ENCODE data around the gene GPR132. TPM values are rescaled to one million over a fixed set of nuclear protein-coding genes. Genes with fewer than 3 reads are reported as not detected.

The GPR132 gene
- total RNA-seq, 1 donor from 2014 or later, result not detected

DNA sequence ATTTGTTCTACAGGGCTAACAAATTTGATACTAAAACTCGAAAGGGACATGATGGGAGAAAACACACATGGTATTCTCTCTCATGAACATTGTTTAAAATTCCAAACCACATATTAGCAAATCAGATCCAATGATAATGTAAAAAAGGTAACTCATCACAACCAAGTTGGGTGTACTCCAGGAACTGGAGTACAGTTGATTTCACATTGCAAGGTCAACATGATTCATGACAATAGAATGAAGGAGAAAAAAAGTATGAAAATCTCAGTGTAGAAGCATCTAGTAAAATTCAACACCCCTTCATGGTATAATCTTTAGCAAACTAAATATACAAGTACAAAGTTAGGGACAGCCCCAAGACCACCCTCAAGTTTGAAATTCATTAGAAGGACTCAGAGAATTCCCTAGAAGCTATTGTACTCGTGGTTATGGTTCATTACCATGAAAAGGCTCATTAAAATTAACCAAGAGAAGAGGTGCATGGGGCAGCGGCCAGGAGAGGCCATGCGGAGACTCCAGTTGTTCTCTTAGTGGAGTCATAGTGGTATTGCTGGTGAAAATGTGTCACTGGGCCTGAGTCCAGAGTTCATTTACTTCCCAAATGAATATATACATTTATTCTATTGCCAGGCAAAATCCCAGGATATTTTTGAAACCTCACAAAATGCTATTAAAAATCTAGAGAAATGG is 41.3 kb downstream of the GPR132 start:
- no peak for FAIRE-seq
- peak; percentile 77 for DNase-seq (ENCODE audit: low read depth)
- no peaks in the 10 kb centered on the region for H3K36me3 ChIP-seq (ENCODE audit: control insufficient read depth, insufficient read depth, low read length)
- TF ChIP-seq, protein P1, sequence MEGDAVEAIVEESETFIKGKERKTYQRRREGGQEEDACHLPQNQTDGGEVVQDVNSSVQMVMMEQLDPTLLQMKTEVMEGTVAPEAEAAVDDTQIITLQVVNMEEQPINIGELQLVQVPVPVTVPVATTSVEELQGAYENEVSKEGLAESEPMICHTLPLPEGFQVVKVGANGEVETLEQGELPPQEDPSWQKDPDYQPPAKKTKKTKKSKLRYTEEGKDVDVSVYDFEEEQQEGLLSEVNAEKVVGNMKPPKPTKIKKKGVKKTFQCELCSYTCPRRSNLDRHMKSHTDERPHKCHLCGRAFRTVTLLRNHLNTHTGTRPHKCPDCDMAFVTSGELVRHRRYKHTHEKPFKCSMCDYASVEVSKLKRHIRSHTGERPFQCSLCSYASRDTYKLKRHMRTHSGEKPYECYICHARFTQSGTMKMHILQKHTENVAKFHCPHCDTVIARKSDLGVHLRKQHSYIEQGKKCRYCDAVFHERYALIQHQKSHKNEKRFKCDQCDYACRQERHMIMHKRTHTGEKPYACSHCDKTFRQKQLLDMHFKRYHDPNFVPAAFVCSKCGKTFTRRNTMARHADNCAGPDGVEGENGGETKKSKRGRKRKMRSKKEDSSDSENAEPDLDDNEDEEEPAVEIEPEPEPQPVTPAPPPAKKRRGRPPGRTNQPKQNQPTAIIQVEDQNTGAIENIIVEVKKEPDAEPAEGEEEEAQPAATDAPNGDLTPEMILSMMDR (IDR thresholded peaks at IDR 0.05; ENCODE audit: insufficient read depth, low read length, severe bottlenecking), result no peak
- H3K4me3 ChIP-seq (ENCODE audit: low read depth, low read length), result no peak overlapping the region
- H3K27me3 ChIP-seq (ENCODE audit: control insufficient read depth, insufficient read depth, low read length), result no peaks in the 10 kb centered on the region

DNA sequence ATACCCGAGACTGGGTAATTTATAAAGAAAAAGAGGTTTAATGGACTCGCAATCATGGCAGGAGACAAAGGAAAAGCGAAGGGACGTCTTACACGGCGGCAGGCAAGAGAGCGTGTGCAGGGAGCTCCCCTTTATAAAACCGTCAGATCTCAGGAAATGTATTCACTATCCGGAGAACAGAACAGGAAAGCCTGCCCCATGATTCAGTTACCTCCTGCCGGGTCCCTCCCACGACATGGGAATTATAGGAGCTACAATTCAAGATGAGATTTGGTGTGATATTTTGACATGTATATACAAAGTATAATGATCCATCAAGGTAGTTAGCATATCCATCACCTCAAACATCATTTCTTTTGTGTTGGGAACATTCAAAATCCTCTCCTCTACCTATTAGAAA is 42.1 kb downstream of the GPR132 start:
- H3K36me3 ChIP-seq (ENCODE audit: control insufficient read depth, insufficient read depth, low read length), result no peaks in the 10 kb centered on the region
- TF ChIP-seq, protein P1 (IDR thresholded peaks at IDR 0.05; ENCODE audit: insufficient read depth, low read length, severe bottlenecking), result no peak
- H3K27me3 ChIP-seq (ENCODE audit: control insufficient read depth, insufficient read depth, low read length), result no peaks in the 10 kb centered on the region
- FAIRE-seq (no peak), DNase-seq (ENCODE audit: low read depth) (no peak)
- H3K4me3 ChIP-seq (ENCODE audit: low read depth, low read length), result no peak overlapping the region

DNA sequence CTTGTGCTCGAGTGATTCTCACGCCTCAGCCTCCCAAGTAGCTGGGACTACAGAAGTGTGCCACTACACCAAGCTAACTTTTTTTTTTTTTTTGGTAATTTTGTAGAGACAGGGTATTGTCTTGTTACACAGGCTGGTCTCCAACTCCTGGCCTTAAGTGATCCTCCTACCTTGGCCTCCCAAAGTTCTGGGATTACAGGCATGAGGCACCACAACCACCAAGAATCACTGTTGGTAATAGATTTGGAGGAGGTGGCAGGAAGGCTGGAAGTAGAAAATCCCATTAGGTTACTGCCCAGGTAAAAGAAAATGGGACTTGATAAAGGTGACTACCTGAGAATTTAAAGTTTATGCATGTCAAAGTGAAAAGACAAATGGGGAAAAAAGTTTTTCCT is 43.0 kb downstream of the GPR132 start:
- peak overlapping the region; percentile 48 for H3K4me3 ChIP-seq (ENCODE audit: low read depth, low read length)
- H3K36me3 ChIP-seq (ENCODE audit: control insufficient read depth, insufficient read depth, low read length), result no peaks in the 10 kb centered on the region
- TF ChIP-seq, protein P1 (IDR thresholded peaks at IDR 0.05; ENCODE audit: insufficient read depth, low read length, severe bottlenecking), result no peak
- FAIRE-seq (no peak), DNase-seq (ENCODE audit: low read depth) (no peak)
- no peaks in the 10 kb centered on the region for H3K27me3 ChIP-seq (ENCODE audit: control insufficient read depth, insufficient read depth, low read length)

DNA sequence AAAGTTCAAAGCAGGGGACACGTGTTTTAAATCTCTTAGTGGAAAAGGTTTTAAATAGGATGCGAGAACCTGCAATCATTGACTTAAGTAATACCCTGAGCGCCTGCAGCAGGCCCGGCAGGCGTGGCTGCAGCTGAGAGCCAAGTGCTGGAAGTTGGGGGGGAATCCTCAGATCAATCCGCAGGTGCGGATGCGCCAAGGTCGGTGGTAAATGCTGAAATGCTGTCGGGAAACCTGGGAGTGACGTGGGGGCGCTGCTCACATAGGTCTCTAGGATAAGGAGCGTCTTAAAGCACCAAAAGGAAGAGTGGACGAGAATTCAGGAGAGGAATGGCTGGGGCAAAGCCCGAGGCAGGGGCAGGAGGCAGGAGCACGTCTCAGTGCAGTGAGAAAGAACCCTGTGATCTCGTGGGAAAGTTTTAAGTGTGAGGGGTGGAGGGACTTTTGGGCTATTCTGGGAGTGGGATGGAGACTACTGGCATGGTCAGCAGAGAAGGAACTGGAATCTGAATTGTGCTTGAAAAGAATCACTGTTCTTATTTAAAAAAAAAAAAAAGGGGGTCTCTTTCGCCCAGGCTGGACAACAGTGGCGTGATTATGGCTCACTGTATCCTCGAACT is 43.5 kb downstream of the GPR132 start:
- TF ChIP-seq, protein P1 (IDR thresholded peaks at IDR 0.05; ENCODE audit: insufficient read depth, low read length, severe bottlenecking), result peak; percentile 18
- no peak for DNase-seq (ENCODE audit: low read depth)
- Histone ChIP-seq H3K36me3 (ENCODE audit: control insufficient read depth, insufficient read depth, low read length) (no peaks in the 10 kb centered on the region), H3K27me3 (ENCODE audit: control insufficient read depth, insufficient read depth, low read length) (no peaks in the 10 kb centered on the region), H3K4me3 (ENCODE audit: low read depth, low read length) (peak overlapping the region; percentile 48)
- FAIRE-seq, result no peak

DNA sequence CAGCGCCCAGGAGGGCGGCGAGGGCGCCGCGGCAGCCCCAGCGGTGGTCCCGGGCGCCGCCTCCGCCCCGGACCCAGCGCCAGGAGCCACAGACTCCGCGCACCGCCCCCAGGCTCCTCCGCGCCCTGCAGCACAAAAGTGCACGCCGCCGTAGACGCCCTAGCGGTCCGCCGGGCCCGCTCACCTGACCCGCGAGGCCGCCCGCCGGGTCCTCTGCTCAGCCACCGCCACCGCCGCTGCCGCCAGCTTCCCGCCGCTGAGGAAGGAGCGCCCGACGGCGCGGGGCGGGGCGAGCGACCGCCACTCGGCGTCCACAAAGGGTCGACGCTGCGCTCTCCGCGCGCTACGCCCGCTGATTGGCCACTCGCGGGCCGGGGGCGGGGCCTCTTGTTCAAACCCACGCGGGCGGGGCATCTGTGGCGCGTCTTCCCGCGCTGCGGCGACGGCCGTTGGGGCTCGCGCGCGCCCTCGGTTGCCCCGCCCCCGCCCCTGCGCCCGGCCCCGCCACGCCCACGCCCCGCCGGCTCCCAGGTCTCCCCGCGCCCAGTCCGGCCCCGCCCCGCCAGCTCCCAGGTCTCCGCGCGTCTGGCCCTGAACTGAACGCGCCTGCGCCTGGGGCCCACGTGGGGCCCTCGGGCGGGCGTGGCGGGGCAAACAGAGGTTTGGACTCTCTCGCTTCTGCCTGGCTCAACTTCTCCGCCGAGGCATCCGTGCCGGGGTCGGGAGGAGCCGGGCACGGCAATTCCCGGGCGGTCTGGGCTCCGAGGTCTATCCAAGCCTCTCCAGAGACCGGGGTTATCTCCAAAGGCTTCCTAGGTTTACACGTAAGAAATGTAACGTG is 44.2 kb downstream of the GPR132 start, which contains the start of gene CDCA4:
TSS of gene CDCA4 (minus strand) at position 269 of the 841 bp plus-strand sequence. CDS start 9,154 bp downstream, outside the sequence.
- Histone ChIP-seq H3K36me3 (ENCODE audit: control insufficient read depth, insufficient read depth, low read length) (no peaks in the 10 kb centered on the region), H3K27me3 (ENCODE audit: control insufficient read depth, insufficient read depth, low read length) (no peaks in the 10 kb centered on the region), H3K4me3 (ENCODE audit: low read depth, low read length) (peak within 1 kb of the TSS; percentile 58)
- FAIRE-seq (no peak), DNase-seq (ENCODE audit: low read depth) (peak; percentile 78)
- TF ChIP-seq, protein P1 (IDR thresholded peaks at IDR 0.05; ENCODE audit: insufficient read depth, low read length, severe bottlenecking), result no peak
